Endodermal cell (in vitro differentiated cells): ENCODE results near the gene COL1A2. TPM values are rescaled to one million over a fixed set of nuclear protein-coding genes. Genes with fewer than 3 reads are reported as not detected.

Experiments
- DNase-seq: peaks from one replicate; pipeline ENCODE4 v3.0.0-alpha.2; 2017
- H3K27ac ChIP-seq: 2 replicates; pipeline ENCODE4 v1.5.1; 2013; ENCODE audit warnings: mild to moderate bottlenecking, low read depth, low read length, moderate library complexity
- H3K27me3 ChIP-seq: 2 replicates; pipeline ENCODE4 v1.6.1; 2013; ENCODE audit warnings: mild to moderate bottlenecking, low read length, moderate library complexity; ENCODE audit not compliant: insufficient read depth, control insufficient read depth, poor library complexity, severe bottlenecking
- H3K36me3 ChIP-seq: 2 replicates; pipeline ENCODE4 v1.7.0; 2013; ENCODE audit warnings: mild to moderate bottlenecking, low read length, moderate library complexity; ENCODE audit not compliant: control insufficient read depth, insufficient read depth
- H3K4me1 ChIP-seq: one replicate; pipeline ENCODE4 v1.7.0; 2013; ENCODE audit warnings: low read length; ENCODE audit not compliant: control insufficient read depth, insufficient read depth
- H3K4me3 ChIP-seq: 2 replicates; pipeline ENCODE4 v1.5.1; 2013; ENCODE audit warnings: mild to moderate bottlenecking, low read length, moderate library complexity
- H3K9ac ChIP-seq: 2 replicates; pipeline ENCODE4 v1.6.1; 2013; ENCODE audit warnings: mild to moderate bottlenecking, low read length, moderate library complexity; ENCODE audit not compliant: poor library complexity, severe bottlenecking; ENCODE audit errors: extremely low read depth
- H3K9me3 ChIP-seq: 2 replicates; pipeline ENCODE4 v1.6.1; 2013; ENCODE audit warnings: mild to moderate bottlenecking, low read length, moderate library complexity; ENCODE audit not compliant: control insufficient read depth
- H3K27ac Mint-ChIP-seq: 2 replicates; pipeline ENCODE4 v1.8.0; 2020; ENCODE audit warnings: mixed read lengths
- H3K27me3 Mint-ChIP-seq: 2 replicates; pipeline ENCODE4 v1.8.0; 2021; ENCODE audit warnings: mild to moderate bottlenecking, mixed read lengths; ENCODE audit not compliant: insufficient read depth
- H3K36me3 Mint-ChIP-seq: 2 replicates; pipeline ENCODE4 v1.8.0; 2020; ENCODE audit warnings: low read depth, mixed read lengths
- H3K4me1 Mint-ChIP-seq: 2 replicates; pipeline ENCODE4 v1.8.0; 2020; ENCODE audit warnings: mixed read lengths
- H3K4me3 Mint-ChIP-seq: 2 replicates; pipeline ENCODE4 v1.8.0; 2020; ENCODE audit warnings: mild to moderate bottlenecking, moderate library complexity, mixed read lengths
- H3K9me3 Mint-ChIP-seq: 2 replicates; pipeline ENCODE4 v1.8.0; 2020; ENCODE audit warnings: mild to moderate bottlenecking, mixed read lengths
- WGBS, 2 experiments: methylation state at CpG; one replicate each; pipeline versions ENCODE4 v1.1.5 to v1.1.7; 2013; ENCODE audit warnings: missing lambda C conversion rate in 2 of 2, mixed read lengths in 1 of 2; ENCODE audit not compliant: insufficient coverage in 1 of 2, insufficient read length in 1 of 2; 5-methylcytosine and 5-hydroxymethylcytosine counted together
- total RNA-seq, 2 donors: library from RNA; stranded (reverse); fragmentation: NEBNext Ultra II Directional in 1 of 2; extraction: Animal tissue kit (Norgen Biotek cat#: 25700) in 1 of 2; gene quantifications; 2 replicates in 1 of 2; 3 replicates in 1 of 2; pipeline ENCODE4 v1.2.1, GENCODE V29; 2021
- TF ChIP-seq, protein P1 (sequence below): fragments of 200-600 bp; sonication (generic); conservative IDR thresholded peaks from 2 replicates; pipeline ENCODE4 v1.5.0; 2021; ENCODE audit warnings: antibody characterized with exemption, mild to moderate bottlenecking

COL1A2 gene
- total RNA-seq, 2 donors from 2014 or later = 42.2 to 99.7 TPM

DNA sequence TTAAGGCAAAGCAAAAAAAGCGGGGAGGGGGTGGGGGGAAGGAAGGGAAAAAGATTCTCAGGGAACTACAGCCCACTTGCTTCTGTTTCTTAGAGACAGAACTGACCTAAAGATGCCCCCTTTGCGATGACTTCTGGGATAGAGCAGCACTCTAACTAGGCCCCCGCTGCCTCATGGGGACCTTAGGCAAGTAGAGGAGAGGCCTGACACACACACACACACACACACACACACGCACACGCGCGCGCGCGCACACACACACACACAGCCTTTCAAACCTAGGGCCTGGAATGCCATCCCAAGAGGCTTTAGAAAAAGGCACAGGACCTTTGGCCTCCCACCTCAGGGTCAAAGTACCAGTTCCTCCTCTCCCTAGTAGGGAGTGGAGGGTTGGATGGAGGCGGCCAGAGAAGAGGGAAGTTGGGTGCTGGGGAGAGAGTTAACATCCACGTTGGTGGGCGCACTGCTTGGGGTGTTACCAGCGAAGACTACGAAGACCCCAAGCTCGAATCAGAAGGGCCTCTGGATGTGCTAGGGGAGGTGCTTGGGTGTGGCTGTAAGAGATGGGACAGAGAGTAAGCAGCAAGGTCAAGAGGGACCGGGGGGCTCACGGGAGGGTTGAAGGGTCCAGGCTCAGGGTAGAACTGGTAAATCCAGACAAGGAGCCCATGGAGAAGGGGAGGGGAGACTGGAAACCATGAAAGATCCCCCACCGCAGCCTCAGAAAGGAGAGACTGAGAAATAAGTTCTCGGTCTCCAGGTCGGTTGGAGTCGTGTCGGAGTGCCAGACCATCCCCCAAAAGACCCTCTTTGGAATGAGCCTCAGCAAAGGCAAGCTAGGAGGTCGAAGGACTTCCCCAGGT, 1.2 kb upstream of the COL1A2 start:
- peak overlapping the region; percentile 14 for H3K27ac Mint-ChIP-seq
- Histone ChIP-seq H3K4me1 (peaks cover 10% of the 10 kb centered on the region), H3K9me3 (no peaks in the 10 kb centered on the region), H3K27ac (peak overlapping the region; percentile 67), H3K4me3 (no peak overlapping the region), H3K36me3 (no peaks in the 10 kb centered on the region), H3K27me3 (peaks cover 12% of the 10 kb centered on the region), H3K9ac (no peak overlapping the region)
- DNase-seq = peak; percentile 78
- 60 to 67% methylated on average over 13 to 22 of the region's 24 CpGs for WGBS, 2 experiments
- H3K4me3 Mint-ChIP-seq = peak overlapping the region; percentile 67
- no peaks in the 10 kb centered on the region for H3K36me3 Mint-ChIP-seq
- H3K27me3 Mint-ChIP-seq = peaks cover 16% of the 10 kb centered on the region
- no peaks in the 10 kb centered on the region for H3K9me3 Mint-ChIP-seq
- peaks cover 27% of the 10 kb centered on the region for H3K4me1 Mint-ChIP-seq
- TF ChIP-seq, protein P1, sequence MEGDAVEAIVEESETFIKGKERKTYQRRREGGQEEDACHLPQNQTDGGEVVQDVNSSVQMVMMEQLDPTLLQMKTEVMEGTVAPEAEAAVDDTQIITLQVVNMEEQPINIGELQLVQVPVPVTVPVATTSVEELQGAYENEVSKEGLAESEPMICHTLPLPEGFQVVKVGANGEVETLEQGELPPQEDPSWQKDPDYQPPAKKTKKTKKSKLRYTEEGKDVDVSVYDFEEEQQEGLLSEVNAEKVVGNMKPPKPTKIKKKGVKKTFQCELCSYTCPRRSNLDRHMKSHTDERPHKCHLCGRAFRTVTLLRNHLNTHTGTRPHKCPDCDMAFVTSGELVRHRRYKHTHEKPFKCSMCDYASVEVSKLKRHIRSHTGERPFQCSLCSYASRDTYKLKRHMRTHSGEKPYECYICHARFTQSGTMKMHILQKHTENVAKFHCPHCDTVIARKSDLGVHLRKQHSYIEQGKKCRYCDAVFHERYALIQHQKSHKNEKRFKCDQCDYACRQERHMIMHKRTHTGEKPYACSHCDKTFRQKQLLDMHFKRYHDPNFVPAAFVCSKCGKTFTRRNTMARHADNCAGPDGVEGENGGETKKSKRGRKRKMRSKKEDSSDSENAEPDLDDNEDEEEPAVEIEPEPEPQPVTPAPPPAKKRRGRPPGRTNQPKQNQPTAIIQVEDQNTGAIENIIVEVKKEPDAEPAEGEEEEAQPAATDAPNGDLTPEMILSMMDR = no peak

DNA sequence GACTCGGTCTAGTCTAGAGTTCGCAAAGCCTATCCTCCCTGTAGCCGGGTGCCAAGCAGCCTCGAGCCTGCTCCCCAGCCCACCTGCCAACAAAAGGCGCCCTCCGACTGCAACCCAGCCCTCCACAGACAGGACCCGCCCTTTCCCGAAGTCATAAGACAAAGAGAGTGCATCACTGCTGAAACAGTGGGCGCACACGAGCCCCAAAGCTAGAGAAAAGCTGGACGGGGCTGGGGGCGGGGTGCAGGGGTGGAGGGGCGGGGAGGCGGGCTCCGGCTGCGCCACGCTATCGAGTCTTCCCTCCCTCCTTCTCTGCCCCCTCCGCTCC, 622 bp upstream of the COL1A2 start:
- no peaks in the 10 kb centered on the region for H3K36me3 ChIP-seq
- Mint-ChIP-seq H3K4me1 (peaks cover 27% of the 10 kb centered on the region), H3K27me3 (peaks cover 16% of the 10 kb centered on the region), H3K4me3 (peak overlapping the region; percentile 67), H3K36me3 (no peaks in the 10 kb centered on the region), H3K27ac (no peak overlapping the region), H3K9me3 (no peaks in the 10 kb centered on the region)
- no peak overlapping the region for H3K9ac ChIP-seq
- DNase-seq = no peak
- peak overlapping the region; percentile 67 for H3K27ac ChIP-seq
- TF ChIP-seq, protein P1 = no peak
- H3K9me3 ChIP-seq = no peaks in the 10 kb centered on the region
- WGBS, 2 experiments = 23% methylated on average over 16 of the region's 19 CpGs; no CpG with 5 or more reads in 1 of the 2 experiments
- no peak overlapping the region for H3K4me3 ChIP-seq
- peaks cover 12% of the 10 kb centered on the region for H3K27me3 ChIP-seq
- H3K4me1 ChIP-seq = peaks cover 10% of the 10 kb centered on the region

DNA sequence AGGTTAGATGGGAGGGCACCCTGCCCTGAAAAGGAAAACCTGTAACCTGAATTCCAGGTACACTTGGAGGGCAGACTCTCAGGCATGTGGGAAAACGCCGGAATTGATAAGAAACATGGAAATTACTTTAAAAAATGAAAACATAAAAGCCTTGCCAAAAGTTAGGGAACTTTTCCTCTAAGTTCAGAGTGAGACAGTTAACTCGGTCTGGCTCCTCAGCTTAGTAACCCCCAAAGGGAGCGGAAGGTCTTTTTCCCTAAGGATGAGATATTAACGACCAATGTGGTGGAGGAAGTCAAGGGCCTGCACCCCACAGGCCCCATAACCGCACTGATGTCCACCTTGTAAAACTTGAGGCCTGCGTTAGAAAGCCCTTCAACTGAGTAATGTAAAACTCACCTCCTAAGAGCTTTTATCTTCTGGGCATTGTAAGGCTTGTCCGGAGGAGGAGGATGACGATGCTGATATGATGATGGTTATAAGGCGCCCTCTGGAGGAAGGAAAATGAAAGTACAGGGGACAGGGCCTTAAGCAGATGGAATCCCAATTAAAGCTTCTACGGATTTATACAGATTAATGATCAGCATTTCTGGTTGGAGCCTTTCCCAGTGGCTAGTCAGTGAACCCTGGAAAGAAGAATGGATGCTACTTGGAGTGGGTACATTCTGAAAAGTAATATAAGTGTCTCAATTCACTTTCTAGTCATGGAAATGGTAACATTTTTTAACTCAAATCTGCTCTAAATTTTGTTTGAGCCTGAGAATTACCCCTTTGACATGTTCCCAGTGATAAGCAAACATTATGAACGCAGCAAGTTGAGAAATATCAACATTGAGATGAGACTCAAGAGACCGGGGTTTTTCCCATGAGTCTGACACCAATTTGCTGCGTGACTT, 694 bp downstream of the COL1A2 start:
- peak overlapping the region; percentile 67 for H3K4me3 Mint-ChIP-seq
- H3K36me3 Mint-ChIP-seq = no peaks in the 10 kb centered on the region
- H3K36me3 ChIP-seq = no peaks in the 10 kb centered on the region
- H3K4me1 Mint-ChIP-seq = peaks cover 27% of the 10 kb centered on the region
- 21 to 30% methylated on average over 12 to 14 of the region's 14 CpGs for WGBS, 2 experiments
- TF ChIP-seq, protein P1 = peak; percentile 93
- peaks cover 12% of the 10 kb centered on the region for H3K27me3 ChIP-seq
- no peak overlapping the region for H3K9ac ChIP-seq
- H3K27me3 Mint-ChIP-seq = peaks cover 15% of the 10 kb centered on the region
- peak overlapping the region; percentile 72 for H3K4me3 ChIP-seq
- H3K4me1 ChIP-seq = peaks cover 10% of the 10 kb centered on the region
- no peaks in the 10 kb centered on the region for H3K9me3 ChIP-seq
- peak overlapping the region; percentile 40 for H3K27ac ChIP-seq
- peak overlapping the region; percentile 91 for H3K27ac Mint-ChIP-seq
- DNase-seq = peak; percentile 78
- no peaks in the 10 kb centered on the region for H3K9me3 Mint-ChIP-seq
